Kidney tubule cell (primary cell): ENCODE measurements around the gene PCNX4.
"Not testable (repeated sequence)": the region's sequence is repeated elsewhere in the genome, so short reads cannot be mapped to it uniquely, and the experiment has no call there.

Experiments
- DNase-seq: peaks from one replicate; pipeline ENCODE4 v3.0.0-alpha.2; 2018; ENCODE audit warnings: low spot score

PCNX4 gene

DNA sequence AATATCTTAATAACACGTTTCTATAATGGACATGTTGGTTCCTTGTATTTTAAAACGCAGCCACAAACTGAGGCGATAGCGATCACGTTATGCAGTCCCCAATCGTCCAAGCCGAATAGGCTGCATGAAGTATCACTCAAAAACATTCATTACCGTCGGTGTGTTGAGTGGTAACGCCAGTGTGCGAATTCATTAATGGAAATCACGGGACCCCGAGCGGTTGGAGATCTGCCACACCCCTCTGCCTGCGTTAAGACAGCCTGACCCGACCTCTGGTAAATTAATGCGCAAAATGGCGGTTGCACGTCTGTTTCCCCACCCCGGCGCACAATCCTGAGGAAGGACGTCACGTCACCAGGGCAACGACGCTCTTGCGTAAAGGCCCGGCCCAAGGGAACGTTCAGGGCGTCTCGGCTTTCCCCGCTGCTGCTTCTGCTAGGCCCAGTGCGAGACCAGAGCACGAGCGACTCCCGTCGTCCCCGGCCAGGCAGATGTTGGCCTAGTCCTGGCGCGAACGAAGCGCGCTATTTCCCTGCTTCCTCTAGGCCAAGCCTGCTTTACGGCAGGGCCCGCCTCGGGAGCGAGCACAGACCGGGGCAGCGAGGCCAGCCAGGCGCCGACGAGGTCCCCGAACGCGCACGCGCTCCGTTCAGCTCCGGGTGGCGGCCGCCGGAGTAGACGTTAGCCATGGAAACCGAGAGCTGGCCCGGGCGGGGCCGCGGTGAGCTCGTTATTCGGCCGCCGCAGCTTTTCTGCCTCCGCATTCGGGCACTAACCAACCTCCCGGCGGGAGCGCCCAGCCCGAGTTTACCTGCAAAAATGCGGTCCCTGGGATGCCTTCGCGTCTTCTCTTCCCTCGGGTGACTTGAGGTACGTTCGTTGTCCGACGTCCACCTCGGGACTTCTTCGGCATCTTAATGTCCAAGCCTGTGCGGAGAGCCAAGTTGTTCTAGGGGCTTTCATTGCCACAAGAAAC, at the start of gene PCNX4:
Gene PCNX4 (plus strand): TSS at position 374 of the 976 bp plus-strand sequence. CDS start 15,716 bp downstream, outside the sequence.
- peak; percentile 99 for DNase-seq

DNA sequence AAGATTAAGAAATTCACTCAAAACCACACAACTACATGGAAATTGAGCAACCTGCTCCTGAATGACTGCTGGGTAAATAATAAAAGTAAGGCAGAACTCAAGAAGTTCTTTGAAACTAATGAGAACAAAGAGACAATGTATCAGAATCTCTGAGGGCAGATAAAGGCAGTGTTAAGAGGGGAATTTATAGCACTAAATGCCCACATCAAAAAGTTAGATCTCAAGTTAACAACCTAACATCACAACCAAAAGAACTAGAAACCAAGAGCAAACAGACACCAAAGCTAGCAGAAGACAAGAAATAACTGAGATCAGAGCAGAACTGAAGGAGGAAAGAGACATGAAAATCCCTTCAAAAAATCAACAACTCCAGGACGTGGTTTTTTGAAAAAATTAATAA, 43.7 kb upstream of the PCNX4 start:
- not testable (repeated sequence) for DNase-seq

DNA sequence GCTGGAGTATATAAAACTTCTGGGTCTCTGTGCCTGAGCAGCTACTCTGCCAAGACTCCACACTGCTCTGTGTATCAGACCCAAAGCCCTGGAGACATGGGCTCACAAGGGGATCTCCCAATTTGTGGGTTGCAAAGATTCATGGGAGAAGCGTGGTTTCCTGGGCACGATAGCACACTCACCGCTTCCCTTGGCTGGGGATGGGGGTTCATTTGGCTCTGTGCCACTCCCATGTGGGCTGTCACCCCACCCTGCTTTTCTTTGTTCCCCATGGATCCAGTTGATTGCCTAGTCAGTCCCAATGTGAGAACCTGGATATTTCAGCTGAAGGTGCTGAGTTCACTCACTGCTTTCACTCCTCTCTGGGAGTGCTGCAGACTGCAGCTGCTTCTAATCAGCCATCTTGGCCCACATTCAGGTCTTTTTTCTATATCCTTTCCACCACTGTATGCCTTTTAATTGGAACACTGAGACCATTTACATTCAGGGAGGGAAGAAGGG, 40.0 kb upstream of the PCNX4 start:
- no peak for DNase-seq

DNA sequence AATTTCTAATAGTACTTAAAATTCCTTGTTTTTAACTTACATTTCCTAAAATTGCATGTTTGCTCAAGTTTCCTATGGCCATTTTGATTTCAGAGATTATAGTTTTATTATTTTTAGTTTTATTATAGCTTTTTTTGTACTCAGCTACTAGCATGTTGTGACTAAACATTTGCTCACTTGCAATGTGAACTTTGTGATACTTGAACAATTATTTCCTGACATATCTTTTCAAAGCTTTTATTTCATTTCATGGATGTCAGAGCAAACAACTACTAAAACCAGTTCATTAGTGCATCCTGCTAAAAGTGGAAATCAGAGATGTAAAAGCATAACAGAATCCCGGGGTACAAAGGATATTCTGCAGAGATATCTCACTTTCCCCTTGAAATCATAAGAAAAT, 33.6 kb upstream of the PCNX4 start:
- no peak for DNase-seq

DNA sequence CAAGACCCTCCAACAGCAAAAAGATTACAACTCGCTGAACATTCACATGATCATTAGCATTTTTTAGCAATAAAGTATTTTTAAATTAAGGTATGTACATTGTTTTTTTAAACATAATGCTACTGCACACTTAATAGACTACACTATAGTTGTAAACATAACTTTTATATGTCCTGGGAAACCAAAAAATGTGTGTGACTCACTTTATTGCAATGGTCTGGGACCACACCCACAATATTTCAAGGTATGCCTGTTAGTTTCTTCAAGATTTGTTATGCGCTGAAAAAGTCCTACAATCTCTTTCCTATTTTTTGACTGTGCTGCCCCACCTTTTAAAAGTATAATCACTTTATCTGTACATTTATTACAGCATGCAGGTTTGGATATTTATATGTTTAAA, 30.4 kb upstream of the PCNX4 start:
- DNase-seq = no peak

DNA sequence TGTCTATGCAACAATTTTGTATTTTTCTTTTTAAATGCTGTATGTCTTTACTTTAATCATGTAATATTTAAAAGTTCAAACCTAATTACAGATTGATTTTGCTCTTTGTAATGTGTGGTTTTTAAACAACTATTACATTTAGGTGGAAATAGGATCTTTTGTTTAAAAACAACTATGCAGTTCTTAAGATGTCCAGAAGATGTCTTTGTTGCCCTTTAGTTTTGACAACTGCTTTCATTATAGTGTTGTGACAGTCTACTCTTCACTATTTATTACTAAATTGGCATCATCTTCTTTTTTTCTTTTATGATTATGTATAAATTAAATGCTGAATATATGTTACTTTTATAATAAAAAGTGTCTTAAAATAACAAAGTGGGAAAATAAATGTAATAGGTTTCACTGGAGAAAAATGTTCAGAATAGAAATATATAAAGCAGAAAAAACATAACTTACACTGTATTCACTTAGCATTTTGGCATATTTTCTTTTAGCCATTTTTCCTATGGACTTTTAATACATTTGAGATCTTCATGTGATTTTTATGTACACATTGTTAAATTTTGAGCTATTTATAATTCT, 27.1 kb upstream of the PCNX4 start:
- peak; percentile 25 for DNase-seq

DNA sequence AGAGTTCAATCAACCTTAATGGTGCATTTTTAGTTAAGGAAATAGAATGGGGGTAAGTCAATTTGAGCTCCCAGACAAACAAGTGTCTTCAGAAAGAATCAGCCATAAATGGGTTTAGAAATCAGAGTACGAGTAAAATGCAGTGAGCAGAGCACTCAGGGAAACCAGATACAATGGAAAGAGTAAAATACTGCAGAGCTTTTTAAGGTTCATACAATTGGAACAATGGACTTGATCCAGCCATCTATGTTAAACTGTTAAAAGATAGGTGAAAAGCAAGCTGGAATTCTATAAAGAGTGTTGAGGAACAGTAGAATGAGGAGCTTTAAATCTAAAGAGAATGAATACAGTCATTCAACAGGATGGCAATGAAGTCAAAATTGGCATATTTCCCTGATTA, 23.8 kb upstream of the PCNX4 start:
- DNase-seq = no peak

DNA sequence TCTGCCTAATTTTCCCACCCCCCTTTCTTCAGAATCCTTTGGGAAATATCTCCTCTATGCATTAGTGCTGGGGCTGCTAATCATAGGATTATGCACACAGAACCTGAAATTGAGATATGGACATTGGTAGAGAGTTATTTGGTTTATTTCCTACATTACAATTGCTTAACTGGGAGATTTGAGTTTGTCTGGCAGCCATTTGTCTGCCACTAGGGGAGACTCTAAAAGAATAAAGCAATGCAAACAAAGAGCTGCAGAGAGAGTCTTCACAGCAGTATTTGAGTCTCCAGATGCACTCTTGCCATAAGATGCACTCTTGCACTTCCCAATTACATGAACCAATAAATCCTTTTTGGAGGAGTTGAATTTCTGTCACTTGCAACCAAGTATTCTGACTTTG, 12.0 kb upstream of the PCNX4 start:
- DNase-seq = no peak

DNA sequence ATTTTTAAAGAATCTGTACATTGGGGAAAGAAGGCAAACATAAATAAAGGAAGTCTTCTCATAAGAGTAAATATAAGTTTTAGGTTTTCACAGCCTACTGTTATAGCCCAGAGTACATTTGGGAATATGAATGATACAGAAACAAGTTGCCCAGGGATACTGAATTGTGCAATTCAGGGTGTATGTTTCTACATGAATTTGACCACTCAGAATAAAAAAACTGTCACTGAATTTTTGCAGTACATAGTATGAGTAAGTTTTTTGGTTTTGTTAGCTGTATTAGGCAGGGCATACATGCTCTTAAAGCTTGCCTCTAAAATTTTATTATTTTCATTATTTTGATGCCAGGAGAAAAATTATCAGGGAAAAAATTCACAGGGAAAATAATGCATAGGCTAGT, 6.6 kb upstream of the PCNX4 start:
- no peak for DNase-seq

DNA sequence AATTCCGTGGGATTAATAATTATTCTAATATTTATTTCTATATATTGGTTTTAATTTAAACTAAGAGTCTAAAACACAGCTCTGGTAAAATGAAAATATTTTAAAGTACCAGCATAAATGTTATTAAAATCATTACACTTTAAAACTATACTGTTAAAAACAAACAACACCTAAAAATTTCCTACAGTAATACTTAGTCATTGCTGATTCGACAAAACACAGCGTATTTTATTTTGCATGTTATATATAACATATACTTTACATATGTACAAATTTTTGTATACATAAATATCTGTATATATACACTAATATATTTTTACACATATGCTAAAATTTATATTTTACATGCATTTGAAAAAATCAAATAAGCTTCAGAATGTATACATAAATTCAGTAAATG, 6.0 kb upstream of the PCNX4 start:
- no peak for DNase-seq

DNA sequence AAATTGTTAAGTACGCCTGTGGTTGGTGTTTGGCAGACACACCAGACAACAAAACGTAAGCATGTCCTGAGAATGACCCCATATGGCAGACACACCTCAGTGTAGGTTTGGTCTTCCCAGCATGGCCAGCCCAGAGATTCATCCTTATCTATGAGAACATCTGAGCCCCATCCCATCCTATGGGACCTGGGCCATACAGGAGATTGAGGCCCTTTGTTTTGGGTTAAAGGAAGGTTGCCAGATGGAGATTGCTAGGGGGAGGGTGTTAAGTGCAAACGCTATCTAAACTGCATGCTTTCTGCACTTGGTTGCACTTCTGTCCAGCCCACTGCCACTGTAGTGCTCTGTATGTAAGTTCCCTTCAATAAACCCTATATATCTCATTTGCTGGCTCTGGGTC, 4.1 kb upstream of the PCNX4 start:
- DNase-seq = no peak

DNA sequence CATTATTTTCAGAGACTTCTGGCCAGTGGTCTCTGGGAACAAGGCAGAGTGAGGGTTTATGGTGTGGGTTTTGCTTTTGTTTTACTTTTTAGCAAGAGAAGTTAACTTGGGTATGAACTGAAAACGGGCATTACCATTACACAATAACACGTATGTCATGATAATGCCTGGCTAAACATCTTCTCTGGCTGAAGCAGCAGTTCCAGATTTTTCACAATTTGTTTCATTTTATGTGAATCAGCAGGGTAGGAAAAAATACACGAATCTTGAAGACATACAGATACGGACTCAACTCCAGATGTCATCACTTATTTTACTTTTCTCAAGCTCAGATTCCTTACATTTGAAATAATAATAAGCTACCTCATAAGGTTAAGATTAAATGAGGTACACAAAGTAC, 2.5 kb upstream of the PCNX4 start:
- DNase-seq = no peak

DNA sequence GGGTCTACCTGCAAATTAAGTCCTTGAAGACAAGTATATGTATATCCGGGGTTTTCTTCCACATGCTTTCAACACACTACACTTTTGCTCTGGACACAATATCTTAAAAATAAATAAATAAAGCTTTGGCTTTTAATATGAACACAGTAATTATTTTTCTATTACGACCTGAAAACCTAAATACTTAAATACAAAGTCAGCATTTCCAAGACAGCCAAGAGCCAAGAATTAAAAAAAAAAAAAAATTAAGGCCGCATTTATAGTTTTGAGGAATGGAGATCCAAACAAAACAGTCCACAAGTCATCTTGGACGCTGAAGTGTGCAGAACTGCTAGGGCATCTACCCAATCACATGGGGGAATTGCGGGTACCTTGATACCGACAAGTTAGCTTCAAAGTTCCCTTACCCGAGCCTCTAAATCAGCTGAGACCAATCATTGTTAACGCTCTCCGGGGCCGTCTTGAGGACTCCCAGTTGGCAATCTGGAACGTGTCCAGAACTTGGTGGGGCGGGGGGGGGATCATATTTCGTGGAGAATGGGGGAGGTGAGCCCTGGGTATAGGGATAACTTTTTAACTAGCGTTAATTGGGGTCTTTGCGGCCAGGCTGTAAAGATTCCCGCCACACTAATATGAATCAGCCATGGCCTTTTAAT, 731 bp upstream of the PCNX4 start:
- DNase-seq = peak; percentile 49

DNA sequence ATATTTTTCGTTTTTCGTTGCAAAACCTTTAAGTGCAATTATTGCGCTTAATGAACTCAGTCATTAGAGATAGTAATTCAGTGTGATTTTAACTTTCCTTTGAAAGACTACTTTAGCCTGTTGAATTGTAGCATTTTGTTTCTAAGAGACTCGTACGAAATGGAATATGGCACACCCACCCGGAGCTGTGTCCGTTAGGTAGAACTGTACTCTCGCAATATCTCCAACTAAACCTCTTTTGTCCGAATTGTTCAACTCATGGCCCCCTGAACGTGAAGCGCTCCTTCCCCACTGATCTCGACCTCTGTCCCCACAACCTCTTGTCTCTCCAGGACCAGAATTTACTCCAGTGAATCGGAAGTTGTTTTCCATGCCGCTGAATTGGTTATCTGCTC, 800 bp downstream of the PCNX4 start:
- peak; percentile 44 for DNase-seq

DNA sequence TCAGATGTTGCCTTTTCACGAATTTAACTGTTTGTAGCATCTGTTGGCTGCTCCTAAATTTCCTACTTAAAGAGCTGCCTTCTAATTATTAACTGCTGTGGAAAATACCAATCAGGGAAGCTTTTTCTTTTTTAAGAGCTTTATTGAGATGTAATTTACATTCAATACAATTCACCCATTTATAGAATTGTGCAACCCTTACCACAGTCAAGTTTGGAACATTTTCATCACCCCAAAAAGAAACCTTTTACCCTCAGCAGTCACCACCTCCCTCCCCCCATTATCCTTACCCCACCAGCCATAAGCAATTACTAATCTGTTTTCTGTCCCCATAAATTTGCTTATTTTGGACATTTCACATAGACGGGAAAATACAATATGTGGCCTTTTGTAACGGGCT, 1.4 kb downstream of the PCNX4 start:
- no peak for DNase-seq

DNA sequence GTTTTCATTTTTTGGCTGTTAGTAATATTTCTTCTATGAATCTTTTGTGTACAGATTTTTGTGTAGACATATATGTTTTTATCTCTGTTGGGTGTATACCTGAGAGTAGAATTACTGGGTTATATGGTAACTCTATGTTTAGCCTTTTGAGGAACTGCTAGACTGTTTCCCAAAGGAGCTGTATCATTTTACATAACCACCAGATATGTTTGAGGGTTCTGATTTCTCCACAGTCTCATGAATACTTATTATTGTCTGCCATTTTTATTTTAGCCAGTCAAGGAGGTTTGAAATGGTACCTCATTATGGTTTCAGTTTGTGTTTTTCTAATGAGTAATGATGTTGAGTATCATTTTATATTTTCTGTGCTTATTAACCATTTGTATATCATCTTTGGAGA, 1.9 kb downstream of the PCNX4 start:
- no peak for DNase-seq

DNA sequence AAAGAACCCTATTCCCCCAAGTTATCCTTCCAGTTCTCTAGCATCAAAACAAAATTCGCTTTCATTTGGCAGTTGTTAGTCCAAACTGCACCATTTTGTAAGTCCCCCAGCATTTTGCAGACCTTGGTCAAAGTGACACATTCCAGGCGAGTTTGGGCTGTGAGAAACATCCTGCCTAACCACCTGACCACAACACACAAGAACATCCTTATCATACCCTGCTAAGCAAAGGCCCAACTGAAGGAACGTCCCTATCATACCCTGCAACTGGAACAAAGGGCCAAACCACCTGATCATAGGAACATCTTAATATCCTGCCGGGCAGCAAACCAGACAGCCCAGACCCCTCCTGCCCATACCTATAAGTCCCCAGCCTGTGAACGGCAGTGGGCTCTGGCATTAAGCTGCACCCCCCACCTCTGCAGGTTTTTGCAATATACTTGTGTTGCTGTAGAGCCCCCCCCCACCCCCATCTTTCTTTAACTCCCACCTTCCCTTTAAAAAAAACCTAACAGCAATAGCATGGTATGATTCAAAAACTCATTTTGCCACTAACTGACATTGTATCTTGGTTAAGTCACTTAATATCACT, 2.7 kb downstream of the PCNX4 start:
- peak; percentile 86 for DNase-seq

DNA sequence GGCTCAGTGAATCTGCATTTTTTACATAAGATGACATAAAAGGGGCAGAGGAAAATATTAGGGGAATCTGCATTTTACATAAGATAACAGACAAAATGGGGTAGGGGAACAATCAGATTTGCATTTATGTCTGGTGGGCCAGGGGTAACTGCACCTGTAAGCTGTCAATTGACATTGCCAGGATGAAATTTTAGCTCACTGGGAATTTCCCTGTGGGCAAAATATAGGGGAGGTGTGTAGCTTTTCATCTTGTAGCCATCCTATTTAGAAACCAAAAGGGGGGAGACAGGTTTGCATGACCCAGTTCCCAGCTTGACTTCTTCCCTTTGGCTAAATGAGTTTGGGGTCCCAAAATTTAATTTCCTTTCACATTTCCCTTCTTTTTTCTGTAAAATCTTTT, 3.5 kb downstream of the PCNX4 start:
- DNase-seq = no peak

DNA sequence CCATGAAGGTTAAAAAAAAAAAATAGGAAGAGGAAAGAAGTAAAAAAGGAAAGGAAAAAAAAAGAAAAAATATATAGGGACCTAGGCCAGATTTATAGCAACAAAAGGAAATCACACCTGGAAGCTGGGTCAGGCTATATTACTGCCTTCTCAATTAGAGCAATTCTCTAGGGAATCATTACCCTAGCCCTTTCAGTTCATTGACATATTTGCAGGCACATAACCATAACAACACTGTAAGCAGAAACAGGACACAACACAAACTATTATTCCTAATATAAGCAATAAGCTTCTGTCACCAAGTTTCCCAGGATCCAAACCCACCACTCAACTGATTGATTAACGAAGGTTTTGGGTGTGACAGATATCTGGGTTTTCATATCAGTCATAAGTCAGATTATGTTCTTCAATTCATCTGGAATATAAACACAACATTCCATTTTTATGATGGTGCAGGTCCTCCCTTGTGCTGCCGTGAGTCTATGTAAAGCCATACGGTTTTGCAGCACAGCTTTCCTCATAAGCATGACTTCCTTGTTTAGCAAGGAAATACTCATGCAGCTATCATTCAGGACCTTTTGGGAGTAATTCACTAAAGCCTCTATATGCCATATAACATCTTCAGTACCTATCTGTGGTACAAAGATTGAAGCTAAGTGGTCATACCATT, 4.2 kb downstream of the PCNX4 start:
- DNase-seq = peak; percentile 45

DNA sequence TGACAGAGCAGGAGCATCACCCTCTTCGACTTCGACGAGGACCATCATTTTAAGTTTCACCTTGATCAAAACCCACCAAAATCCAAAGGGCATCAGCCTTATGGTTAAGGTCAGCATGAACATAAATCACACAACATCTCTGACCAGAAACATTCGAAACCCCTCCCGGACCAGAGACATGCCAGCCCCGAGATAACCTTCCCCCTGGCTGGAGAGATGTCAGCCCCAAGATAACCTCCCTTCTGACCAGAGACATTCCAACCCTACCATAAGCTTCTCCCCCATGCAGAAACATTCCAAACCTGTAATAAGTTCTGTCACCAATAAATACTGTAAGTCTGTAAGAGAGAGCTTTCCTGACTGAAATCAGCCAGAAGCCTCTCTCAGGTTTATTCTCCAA, 6.3 kb downstream of the PCNX4 start:
- no peak for DNase-seq

DNA sequence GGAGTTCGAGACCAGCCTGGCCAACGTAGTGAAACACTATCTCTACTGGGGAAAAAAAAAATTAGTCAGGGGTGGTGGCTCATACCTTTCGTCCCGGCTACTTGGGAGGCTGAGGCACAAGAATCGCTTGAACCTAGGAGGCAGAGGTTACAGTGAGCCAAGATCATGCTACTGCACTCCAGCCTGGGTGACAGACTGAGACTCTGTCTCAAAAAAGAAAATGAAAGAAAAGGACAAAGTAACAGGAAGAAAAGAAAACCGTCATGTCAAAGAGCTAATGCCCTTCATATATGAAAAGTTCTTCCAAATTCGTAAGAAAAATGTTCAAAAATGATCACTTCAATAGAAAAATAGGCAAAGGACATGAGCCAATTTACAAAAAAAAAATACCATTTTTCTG, 8.1 kb downstream of the PCNX4 start:
- not testable (repeated sequence) for DNase-seq

DNA sequence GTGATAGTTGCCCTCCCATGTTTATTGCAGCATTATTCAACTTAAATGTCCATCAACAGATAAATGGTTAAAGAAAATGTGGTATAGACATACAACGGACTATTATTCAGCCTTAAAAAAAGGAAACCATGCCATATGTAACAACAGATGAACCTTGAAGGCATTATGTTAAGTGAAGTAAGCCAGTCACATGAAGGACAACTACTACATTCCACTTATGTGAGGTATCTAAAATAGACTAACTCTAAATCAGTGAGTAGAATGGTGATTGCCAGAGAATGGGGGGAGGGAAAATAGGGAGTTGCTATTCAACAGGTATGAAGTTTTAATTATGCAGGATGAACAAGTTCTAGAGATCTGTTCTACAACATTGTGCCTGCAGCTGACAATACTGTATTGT, 10.1 kb downstream of the PCNX4 start:
- DNase-seq = peak; percentile 36
